PC-9 (cell line): ENCODE measurements around the gene SPINK5. TPM values are rescaled to one million over a fixed set of nuclear protein-coding genes. Genes with fewer than 3 reads are reported as not detected.

Experiments used
- BruUV-seq: library from RNA; stranded (reverse); fragments of 400-500 nt; replicated peaks from 2 replicates; lab custom pipeline; 2021; lab: Mats Ljungman, UMichigan
- CTCF ChIA-PET: fragments of 300-600 bp; sonication (Branson Sonifier 250); formaldehyde crosslinking; loops from one replicate; lab custom pipeline; 2022; ENCODE audit warnings: antibody characterized with exemption; lab: Charles Lee
- POLR2A ChIA-PET: fragments of 300-600 bp; sonication (Branson Sonifier 250); formaldehyde crosslinking; loops from one replicate; lab custom pipeline; 2022; ENCODE audit warnings: antibody characterized with exemption; ENCODE audit not compliant: unreplicated experiment; lab: Charles Lee
- DNase-seq, 2 experiments: peaks; one replicate each; pipeline versions ENCODE4 v3.0.0 to v3.0.0-alpha.2; 2015 to 2022; ENCODE audit warnings: mixed read lengths in 1 of 2
- H2AFZ ChIP-seq: fragments of 200-600 bp; sonication (generic); 2 replicates; pipeline ENCODE4 v1.8.1; 2017; ENCODE audit warnings: antibody characterized with exemption
- H3F3A ChIP-seq: fragments of 200-600 bp; sonication (generic); 2 replicates; pipeline ENCODE4 v1.8.1; 2017; ENCODE audit warnings: antibody characterized with exemption, mild to moderate bottlenecking, low read depth; ENCODE audit not compliant: insufficient read depth
- H3K27ac ChIP-seq: fragments of 200-600 bp; sonication (generic); 2 replicates; pipeline ENCODE4 v1.6.1; 2016; ENCODE audit warnings: mixed run types
- H3K27me3 ChIP-seq: fragments of 200-600 bp; sonication (generic); 2 replicates; pipeline ENCODE4 v1.6.1; 2016; ENCODE audit warnings: low read depth, mixed run types; ENCODE audit not compliant: insufficient read depth
- H3K36me3 ChIP-seq: fragments of 200-600 bp; sonication (generic); 2 replicates; pipeline ENCODE4 v1.6.1; 2016; ENCODE audit warnings: low read depth, mixed run types
- H3K4me1 ChIP-seq: fragments of 200-600 bp; sonication (generic); replicated peaks from 2 replicates; pipeline ENCODE4 v1.6.1; 2016; ENCODE audit warnings: mixed run types; ENCODE audit not compliant: insufficient read depth
- H3K4me2 ChIP-seq: fragments of 200-600 bp; sonication (generic); 2 replicates; pipeline ENCODE4 v1.6.1; 2017; ENCODE audit warnings: mixed run types
- H3K4me3 ChIP-seq: fragments of 200-600 bp; sonication (generic); 2 replicates; pipeline ENCODE4 v1.6.1; 2016; ENCODE audit warnings: mixed run types
- H3K79me2 ChIP-seq: fragments of 200-600 bp; sonication (generic); 2 replicates; pipeline ENCODE4 v1.6.1; 2017; ENCODE audit warnings: low read depth, mixed run types
- H3K9me2 ChIP-seq: fragments of 200-600 bp; sonication (generic); 2 replicates; pipeline ENCODE4 v1.8.1; 2017; ENCODE audit warnings: mild to moderate bottlenecking; ENCODE audit not compliant: insufficient read depth
- H3K9me3 ChIP-seq: fragments of 200-600 bp; sonication (generic); 2 replicates; pipeline ENCODE4 v1.8.1; 2016; ENCODE audit warnings: low read depth; ENCODE audit not compliant: insufficient read depth
- H4K20me1 ChIP-seq: fragments of 200-600 bp; sonication (generic); 2 replicates; pipeline ENCODE4 v1.8.1; 2017; ENCODE audit not compliant: insufficient read depth
- CTCF ChIP-seq: fragments of 200-600 bp; sonication (generic); conservative IDR thresholded peaks from 2 replicates; pipeline ENCODE4 v1.6.1; 2017; ENCODE audit warnings: mixed run types, antibody characterized with exemption, mild to moderate bottlenecking, moderate library complexity
- EZH2 ChIP-seq: fragments of 200-600 bp; sonication (generic); IDR thresholded peaks from 2 replicates; pipeline ENCODE4 v1.8.0; 2017; ENCODE audit warnings: antibody characterized with exemption, low read depth
- intact Hi-C: fragments of 100-400 bp; cut with micrococcal nuclease; formaldehyde crosslinking; loops from one replicate; pipeline ENCODE4 v1.10.0; 2022; ENCODE audit not compliant: unreplicated experiment
- total RNA-seq: library from RNA; stranded (reverse); gene quantifications from 2 replicates; pipeline ENCODE4 v1.2.3, GENCODE V29; 2021

Gene SPINK5
- total RNA-seq, 1 experiment from 2014 or later = not detected

DNA sequence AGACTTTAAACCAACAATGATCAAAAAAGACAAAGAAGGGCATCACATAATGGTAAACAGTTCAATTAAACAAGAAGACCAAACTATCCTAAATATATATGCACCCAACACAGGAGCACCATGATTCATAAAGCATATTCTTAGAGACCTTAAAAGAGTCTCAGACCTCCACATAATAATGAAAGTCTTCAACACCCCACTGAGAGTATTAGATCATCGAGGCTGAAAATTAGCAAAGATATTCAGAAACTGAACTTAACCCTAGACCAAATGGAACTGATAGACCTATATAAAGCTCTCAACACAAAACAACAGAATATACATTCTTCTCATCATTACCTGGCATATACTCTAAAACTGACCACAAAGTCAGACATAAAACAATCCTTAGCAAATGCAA lies 92.8 kb downstream of the SPINK5 start:
- TF ChIP-seq CTCF (no peak), EZH2 (no peak)
- Histone ChIP-seq H3K79me2 (no peaks in the 10 kb centered on the region), H3K9me2 (no peaks in the 10 kb centered on the region), H2AFZ (no peak overlapping the region), H3K9me3 (0 out of 2 replicates have a peak, but pooled peaks cover 3% of the 10 kb centered on the region), H3K4me1 (no peaks in the 10 kb centered on the region; the same call in 1 of the 2 replicates), H4K20me1 (no peaks in the 10 kb centered on the region), H3K27me3 (no peaks in the 10 kb centered on the region), H3K4me2 (no peak overlapping the region), H3K27ac (no peak overlapping the region), H3K36me3 (no peaks in the 10 kb centered on the region), H3K4me3 (no peak overlapping the region), H3F3A (no peaks in the 10 kb centered on the region)
- CTCF ChIA-PET = no interaction called here
- no TSS peak for BruUV-seq
- no peak for DNase-seq
- POLR2A ChIA-PET = no interaction called here
- intact Hi-C loops = no loop called here

DNA sequence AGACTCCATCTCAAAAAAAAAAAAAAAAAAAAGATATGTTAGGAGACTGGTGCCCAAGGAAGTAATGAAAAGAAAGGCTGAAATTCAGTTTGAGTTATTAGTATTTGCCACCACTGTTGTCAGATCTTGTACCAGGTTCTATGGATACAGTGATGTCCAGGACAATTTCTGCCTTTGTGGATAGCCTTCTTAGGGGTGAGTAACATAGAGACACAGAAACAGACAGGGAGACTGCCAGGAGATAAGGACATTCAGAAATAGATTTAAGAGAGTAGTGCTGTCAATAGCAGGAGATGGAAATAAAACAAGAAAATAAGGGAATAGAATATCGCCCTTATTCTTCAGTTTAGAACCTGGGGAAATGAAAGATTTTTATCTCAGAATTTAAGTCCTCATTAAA lies 98.3 kb downstream of the SPINK5 start:
- Histone ChIP-seq H3K9me3 (0 out of 2 replicates have a peak, but pooled peaks cover 2% of the 10 kb centered on the region), H3K4me2 (no peak overlapping the region), H3K79me2 (no peaks in the 10 kb centered on the region), H3K4me1 (no peaks in the 10 kb centered on the region; the same call in 1 of the 2 replicates), H4K20me1 (no peaks in the 10 kb centered on the region), H3K27ac (no peak overlapping the region), H2AFZ (no peak overlapping the region), H3K36me3 (no peaks in the 10 kb centered on the region), H3K27me3 (no peaks in the 10 kb centered on the region), H3K9me2 (no peaks in the 10 kb centered on the region), H3K4me3 (no peak overlapping the region), H3F3A (no peaks in the 10 kb centered on the region)
- ChIA-PET CTCF (no interaction called here), POLR2A (no interaction called here)
- no TSS peak for BruUV-seq
- intact Hi-C loops = no loop called here
- TF ChIP-seq EZH2 = no peak
- no peak for TF ChIP-seq CTCF
- no peak for DNase-seq

DNA sequence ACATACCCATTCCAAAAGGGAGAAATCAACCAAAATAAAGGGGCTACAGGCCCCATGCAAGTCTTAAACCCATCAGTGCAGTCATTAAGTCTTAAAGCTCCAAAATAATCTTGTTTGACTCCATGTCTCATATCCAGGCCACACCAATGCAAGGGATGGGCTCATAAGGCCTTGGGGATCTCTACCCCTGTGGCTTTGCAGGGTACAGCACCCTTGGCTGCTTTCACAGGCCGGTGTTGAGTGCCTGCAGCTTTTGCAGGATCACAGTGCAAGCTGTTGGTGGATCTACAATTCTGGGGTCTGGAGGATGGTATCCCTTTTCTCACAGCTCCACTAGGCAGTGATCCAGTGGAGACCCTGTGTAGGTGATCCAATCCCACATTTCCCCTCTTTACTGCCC lies 99.6 kb downstream of the SPINK5 start:
- no TSS peak for BruUV-seq
- no peak for TF ChIP-seq EZH2

More for the DNA sequence above, 99.6 kb downstream of the SPINK5 start:
- Histone ChIP-seq H3K9me3 (no peaks in the 10 kb centered on the region), H3K27me3 (no peaks in the 10 kb centered on the region), H3K36me3 (no peaks in the 10 kb centered on the region), H3K79me2 (no peaks in the 10 kb centered on the region), H3K9me2 (no peaks in the 10 kb centered on the region), H3K4me1 (no peaks in the 10 kb centered on the region; the same call in 1 of the 2 replicates), H3K27ac (no peak overlapping the region), H3K4me2 (no peak overlapping the region), H3F3A (no peaks in the 10 kb centered on the region; the same call in 1 of the 2 replicates), H2AFZ (no peak overlapping the region), H3K4me3 (no peak overlapping the region), H4K20me1 (no peaks in the 10 kb centered on the region)
- intact Hi-C loops = no loop called here
- ChIA-PET POLR2A (no interaction called here), CTCF (no interaction called here)
- no peak for DNase-seq
